ENCODE results near the gene CCDC71L.

Gene CCDC71L

GRCh38 chr7:106623315-106623660, 37.7 kb downstream of the CCDC71L start:
- no peak for DNase-seq

GRCh38 chr7:106622654-106623314, 38.2 kb downstream of the CCDC71L start:
- DNase-seq, result no peak

GRCh38 chr7:106621393-106622132, 39.4 kb downstream of the CCDC71L start:
- DNase-seq, result no peak

GRCh38 chr7:106620676-106621075, 40.3 kb downstream of the CCDC71L start:
- DNase-seq, result no peak

GRCh38 chr7:106620034-106620433, 40.9 kb downstream of the CCDC71L start:
- no peak for DNase-seq

- no peak for DNase-seq
These were observed 41.7 kb downstream of the CCDC71L start for GRCh38 chr7:106619213-106619612.

- DNase-seq, result no peak
These were observed 42.5 kb downstream of the CCDC71L start for GRCh38 chr7:106618480-106618879.

- no peak for DNase-seq
These were observed 43.1 kb downstream of the CCDC71L start for GRCh38 chr7:106617860-106618259.

- no peak for DNase-seq
These were observed 44.3 kb downstream of the CCDC71L start for GRCh38 chr7:106616708-106617051.

- no peak for DNase-seq
These were observed 44.9 kb downstream of the CCDC71L start for GRCh38 chr7:106615808-106616707.

GRCh38 chr7:106614751-106615150, 46.2 kb downstream of the CCDC71L start:
- DNase-seq, result no peak

GRCh38 chr7:106613848-106614560, 47.0 kb downstream of the CCDC71L start:
- DNase-seq, result no peak

- DNase-seq, result no peak
These were observed 47.7 kb downstream of the CCDC71L start for GRCh38 chr7:106613279-106613678.

GRCh38 chr7:106612432-106612831, 48.5 kb downstream of the CCDC71L start:
- no peak for DNase-seq

GRCh38 chr7:106611911-106612310, 49.0 kb downstream of the CCDC71L start:
- DNase-seq, result no peak

- DNase-seq, result no peak
These were observed 49.7 kb downstream of the CCDC71L start for GRCh38 chr7:106610996-106611886.

- DNase-seq, result no peak
These were observed 51.5 kb downstream of the CCDC71L start for GRCh38 chr7:106609416-106609815.

- no peak for DNase-seq
These were observed 52.3 kb downstream of the CCDC71L start for GRCh38 chr7:106608661-106609060.

All from SHP77 treated with DMSO at 0.1 percent for 48 hours (cell line).